Hepatocyte (in vitro differentiated cells): Measurements from ENCODE around the gene LDB2.

Source experiments
- CTCF ChIP-seq: fragments of 200-600 bp; sonication (generic); IDR thresholded peaks from 2 replicates; pipeline ENCODE4 v1.5.1; 2016; ENCODE audit warnings: antibody characterized with exemption, mild to moderate bottlenecking; ENCODE audit not compliant: poor library complexity
- EZH2phosphoT487 ChIP-seq: fragments of 200-600 bp; sonication (generic); IDR thresholded peaks from one replicate; pipeline ENCODE4 v1.6.1; 2018; ENCODE audit warnings: antibody characterized with exemption, mild to moderate bottlenecking, low read depth, moderate library complexity; ENCODE audit not compliant: unreplicated experiment, severe bottlenecking

- TF ChIP-seq CTCF (no peak), EZH2phosphoT487 (no peak)
These were observed 93.9 kb downstream of the LDB2 start for GRCh38 chr4:16804581-16804980.
